22Rv1 (cell line): ENCODE measurements around the gene UPF1.

Source experiments
- ZFX ChIP-seq: fragments of 450-650 bp; IDR thresholded peaks from 2 replicates; pipeline ENCODE4 v1.6.1; 2017; ENCODE audit warnings: antibody characterized with exemption, borderline replicate concordance
- TF ChIP-seq, protein P1 (sequence below): fragments of 450-650 bp; IDR thresholded peaks from 2 replicates; pipeline ENCODE4 v1.5.1; 2017; ENCODE audit warnings: mild to moderate bottlenecking

DNA sequence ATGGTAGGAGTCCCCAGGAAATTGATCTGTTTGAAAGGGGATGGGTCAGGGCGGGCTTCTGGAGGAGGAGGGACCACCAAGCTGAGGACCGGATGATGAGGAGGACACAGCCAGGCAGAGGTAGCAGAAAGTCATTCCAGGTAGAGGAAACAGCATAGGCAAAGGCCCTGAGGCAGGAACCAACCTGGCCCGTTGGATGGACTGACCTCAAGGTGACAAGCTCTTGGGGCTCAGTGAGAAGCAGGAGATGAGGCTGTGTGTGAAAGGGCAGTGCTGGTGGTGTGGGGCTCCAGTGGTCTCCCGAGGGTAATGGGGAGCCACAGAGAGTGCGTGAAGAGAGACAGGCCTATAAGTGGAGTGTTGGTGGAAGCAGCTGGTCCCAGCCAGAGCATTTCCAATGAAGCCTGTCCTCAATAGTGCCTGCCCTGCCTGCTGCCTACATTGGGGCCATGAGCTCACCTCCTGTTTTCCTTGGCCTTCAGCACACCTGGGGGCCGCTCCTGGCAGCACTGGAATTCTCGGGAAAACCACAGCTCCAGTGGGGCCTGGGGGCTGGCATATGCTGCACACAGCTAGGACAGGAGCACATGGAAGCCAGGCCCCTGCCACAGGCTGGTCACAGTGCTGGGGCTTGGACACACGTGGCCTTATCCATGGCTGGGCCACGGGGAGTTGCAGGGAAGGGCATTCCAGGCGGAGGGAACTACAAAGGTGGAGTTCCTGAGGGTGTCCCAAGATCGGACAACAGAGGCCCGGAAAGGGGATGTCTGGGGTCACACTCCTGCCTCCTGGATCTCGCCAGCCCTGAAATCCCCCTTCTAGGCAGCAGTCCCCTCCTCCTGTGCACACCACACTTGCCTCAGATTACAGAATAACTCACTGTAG, 38.4 kb upstream of the UPF1 start:
- TF ChIP-seq, protein P1, sequence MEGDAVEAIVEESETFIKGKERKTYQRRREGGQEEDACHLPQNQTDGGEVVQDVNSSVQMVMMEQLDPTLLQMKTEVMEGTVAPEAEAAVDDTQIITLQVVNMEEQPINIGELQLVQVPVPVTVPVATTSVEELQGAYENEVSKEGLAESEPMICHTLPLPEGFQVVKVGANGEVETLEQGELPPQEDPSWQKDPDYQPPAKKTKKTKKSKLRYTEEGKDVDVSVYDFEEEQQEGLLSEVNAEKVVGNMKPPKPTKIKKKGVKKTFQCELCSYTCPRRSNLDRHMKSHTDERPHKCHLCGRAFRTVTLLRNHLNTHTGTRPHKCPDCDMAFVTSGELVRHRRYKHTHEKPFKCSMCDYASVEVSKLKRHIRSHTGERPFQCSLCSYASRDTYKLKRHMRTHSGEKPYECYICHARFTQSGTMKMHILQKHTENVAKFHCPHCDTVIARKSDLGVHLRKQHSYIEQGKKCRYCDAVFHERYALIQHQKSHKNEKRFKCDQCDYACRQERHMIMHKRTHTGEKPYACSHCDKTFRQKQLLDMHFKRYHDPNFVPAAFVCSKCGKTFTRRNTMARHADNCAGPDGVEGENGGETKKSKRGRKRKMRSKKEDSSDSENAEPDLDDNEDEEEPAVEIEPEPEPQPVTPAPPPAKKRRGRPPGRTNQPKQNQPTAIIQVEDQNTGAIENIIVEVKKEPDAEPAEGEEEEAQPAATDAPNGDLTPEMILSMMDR, result no peak
- TF ChIP-seq ZFX, result no peak
